Stimulated activated CD4-positive, alpha-beta T cell treated with anti-CD3 and anti-CD28 coated beads, Interleukin-15, amount 100 ng/mL, for 48 hours (primary cell): Measurements from ENCODE around the gene NLK.

Experiments used
- DNase-seq, 2 donors: peaks; one replicate each; pipeline ENCODE4 v3.0.0-alpha.2; 2020; ENCODE audit warnings: low read depth in 2 of 2

Gene NLK

GRCh38 chr17:28113269-28113668 lies 70.8 kb downstream of the NLK start:
- DNase-seq, result no peak

- DNase-seq, result no peak
Measured at GRCh38 chr17:28115046-28115445, 72.6 kb downstream of the NLK start.

- DNase-seq, result no peak
Measured at GRCh38 chr17:28117304-28117703, 74.8 kb downstream of the NLK start.

- DNase-seq, result no peak
Measured at GRCh38 chr17:28118362-28118761, 75.9 kb downstream of the NLK start.

GRCh38 chr17:28119046-28119445 lies 76.6 kb downstream of the NLK start:
- DNase-seq, result no peak

- DNase-seq, result no peak
Measured at GRCh38 chr17:28119560-28119959, 77.1 kb downstream of the NLK start.

GRCh38 chr17:28120766-28121165 lies 78.3 kb downstream of the NLK start:
- DNase-seq, result no peak

GRCh38 chr17:28124962-28125361 lies 82.5 kb downstream of the NLK start:
- no peak for DNase-seq

- no peak for DNase-seq
Measured at GRCh38 chr17:28125526-28126378, 83.3 kb downstream of the NLK start.

GRCh38 chr17:28127196-28127595 lies 84.7 kb downstream of the NLK start:
- DNase-seq, result no peak

- DNase-seq, result no peak
Measured at GRCh38 chr17:28128779-28129178, 86.3 kb downstream of the NLK start.

GRCh38 chr17:28130472-28130871 lies 88.0 kb downstream of the NLK start:
- no peak for DNase-seq

- no peak for DNase-seq
Measured at GRCh38 chr17:28131599-28131998, 89.1 kb downstream of the NLK start.

GRCh38 chr17:28133562-28133970 lies 91.1 kb downstream of the NLK start:
- DNase-seq, result no peak

GRCh38 chr17:28136923-28137322 lies 94.4 kb downstream of the NLK start:
- no peak for DNase-seq

GRCh38 chr17:28139822-28140221 lies 97.3 kb downstream of the NLK start:
- no peak for DNase-seq

- DNase-seq, result no peak
Measured at GRCh38 chr17:28141313-28141712, 98.8 kb downstream of the NLK start.

GRCh38 chr17:28141773-28142172 lies 99.3 kb downstream of the NLK start:
- no peak for DNase-seq

GRCh38 chr17:28142305-28142704 lies 99.8 kb downstream of the NLK start:
- no peak for DNase-seq

- no peak for DNase-seq
Measured at GRCh38 chr17:28144019-28144418, 101.5 kb downstream of the NLK start.

- DNase-seq, result no peak
Measured at GRCh38 chr17:28145348-28145747, 102.9 kb downstream of the NLK start.

GRCh38 chr17:28147017-28147416 lies 104.5 kb downstream of the NLK start:
- DNase-seq, result no peak

GRCh38 chr17:28151001-28151400 lies 108.5 kb downstream of the NLK start:
- DNase-seq, result no peak

- DNase-seq, result no peak
Measured at GRCh38 chr17:28154214-28154613, 111.7 kb downstream of the NLK start.
